HCT116 (cell line): ENCODE results near the gene ARMH1. TPM values are rescaled to one million over a fixed set of nuclear protein-coding genes. Genes with fewer than 3 reads are reported as not detected.

ENCODE experiments used
- ATAC-seq: fragments of 200-7000 bp; cut with Tn5 transposase; 2 replicates; pipeline ENCODE4 v1.9.1; 2020; ENCODE audit warnings: mild to moderate bottlenecking, moderate library complexity
- BruUV-seq: library from RNA; stranded (reverse); fragments of 400-500 nt; replicated peaks from 2 replicates; lab custom pipeline; 2021; lab: Mats Ljungman, UMichigan
- CTCF ChIA-PET: fragments of 300-600 bp; sonication (Branson Sonifier 250); formaldehyde crosslinking; loops from one replicate; lab custom pipeline; 2021; ENCODE audit warnings: antibody characterized with exemption; lab: Charles Lee
- POLR2A ChIA-PET: fragments of 300-600, 350-600 bp; sonication (Branson Sonifier 250); formaldehyde crosslinking; loops from one replicate; lab custom pipeline; 2021; ENCODE audit warnings: antibody characterized with exemption; lab: Charles Lee
- RAD21 ChIA-PET, 2 experiments: fragments of 300-600 bp; sonication (Branson Sonifier 250); formaldehyde crosslinking; loops; one replicate each; lab custom pipeline; 2023; ENCODE audit warnings: low total read pairs in 2 of 2; ENCODE audit not compliant: uncharacterized antibody in 2 of 2, unreplicated experiment in 2 of 2, low non-redundant PET in 1 of 2; lab: Charles Lee
- DNase-seq: peaks from one replicate; pipeline ENCODE4 v3.0.0-alpha.2; 2010; ENCODE audit warnings: low read depth, low spot score
- H2AFZ ChIP-seq: fragments of 200-600 bp; shearing (Covaris generic), sonication (generic); 2 replicates; pipeline ENCODE4 v1.6.1; 2017; ENCODE audit warnings: low read depth, mixed run types, mixed read lengths, antibody characterized with exemption, low read length; ENCODE audit not compliant: poor library complexity, severe bottlenecking
- H3K27ac ChIP-seq: 2 replicates; pipeline ENCODE4 v1.5.1; 2012; ENCODE audit warnings: low read depth, low read length
- H3K27me3 ChIP-seq: fragments of 200-600 bp; sonication (generic); 2 replicates; pipeline ENCODE4 v1.6.1; 2016; ENCODE audit warnings: mixed run types, low read length, mixed read lengths; ENCODE audit not compliant: insufficient read depth
- H3K36me3 ChIP-seq, 2 experiments: fragments of 200-500 bp in 1 of 2; fragments of 200-600 bp in 1 of 2; sonication (Bioruptor generic) in 1 of 2; sonication (generic) in 1 of 2; 2 replicates each; pipeline versions ENCODE4 v1.5.1 to v1.6.1; 2014 to 2016; ENCODE audit warnings: low read length in 2 of 2, inconsistent platforms in 1 of 2, mixed read lengths in 1 of 2, mixed run types in 1 of 2; ENCODE audit not compliant: insufficient read depth in 2 of 2, control insufficient read depth in 1 of 2
- H3K4me1 ChIP-seq, 2 experiments: fragments of 200-600 bp in 1 of 2; sonication (generic) in 1 of 2; 2 replicates each; pipeline versions ENCODE4 v1.5.1 to v1.6.1; 2012 to 2017; ENCODE audit warnings: low read length in 2 of 2, inconsistent platforms in 1 of 2, mild to moderate bottlenecking in 1 of 2, mixed read lengths in 1 of 2, mixed run types in 1 of 2, moderate library complexity in 1 of 2; ENCODE audit not compliant: insufficient read depth in 2 of 2, control insufficient read depth in 1 of 2
- H3K4me2 ChIP-seq: fragments of 200-600 bp; sonication (generic); 2 replicates; pipeline ENCODE4 v1.6.1; 2017; ENCODE audit warnings: mixed run types, low read length, mixed read lengths
- H3K4me3 ChIP-seq, 2 experiments: fragments of 200-600 bp in 1 of 2; sonication (generic) in 1 of 2; replicated peaks in 1 of 2; 2 replicates each; pipeline ENCODE4 v1.5.1; 2011 to 2016; ENCODE audit warnings: low read length in 2 of 2, control low read depth in 1 of 2, low read depth in 1 of 2, mild to moderate bottlenecking in 1 of 2, mixed read lengths in 1 of 2, mixed run types in 1 of 2
- H3K79me2 ChIP-seq: fragments of 200-600 bp; sonication (generic); 2 replicates; pipeline ENCODE4 v1.6.1; 2017; ENCODE audit warnings: mild to moderate bottlenecking, mixed run types, low read length, moderate library complexity, mixed read lengths; ENCODE audit not compliant: insufficient read depth
- H3K9ac ChIP-seq: fragments of 200-600 bp; sonication (generic); 2 replicates; pipeline ENCODE4 v1.6.1; 2016; ENCODE audit warnings: low read length, mixed read lengths
- H3K9me2 ChIP-seq: fragments of 200-600 bp; sonication (generic), shearing (Covaris generic); 2 replicates; pipeline ENCODE4 v1.6.1; 2017; ENCODE audit warnings: mixed run types, mild to moderate bottlenecking, moderate library complexity; ENCODE audit not compliant: insufficient read depth
- H3K9me3 ChIP-seq, 2 experiments: fragments of 200-500 bp in 1 of 2; fragments of 200-600 bp in 1 of 2; sonication (Bioruptor generic) in 1 of 2; sonication (generic) in 1 of 2; 2 replicates each; pipeline ENCODE4 v1.6.1; 2014 to 2017; ENCODE audit warnings: low read length in 2 of 2, mixed read lengths in 2 of 2, inconsistent platforms in 1 of 2, low read depth in 1 of 2, mild to moderate bottlenecking in 1 of 2, mixed run types in 1 of 2, moderate library complexity in 1 of 2; ENCODE audit not compliant: control insufficient read depth in 1 of 2, insufficient read depth in 1 of 2
- H4K20me1 ChIP-seq: fragments of 200-600 bp; sonication (generic), shearing (Covaris generic); 2 replicates; pipeline ENCODE4 v1.6.1; 2017; ENCODE audit warnings: mixed run types, mild to moderate bottlenecking, moderate library complexity; ENCODE audit not compliant: insufficient read depth
- CTCF ChIP-seq, 3 experiments: fragments of 200-600 bp in 1 of 3; sonication (generic) in 1 of 3; IDR thresholded peaks in 2 of 3; conservative IDR thresholded peaks in 1 of 3; 2 replicates each; pipeline ENCODE4 v1.5.1; 2012 to 2017; ENCODE audit warnings: low read depth in 2 of 3, low read length in 2 of 3, antibody characterized with exemption in 1 of 3, borderline replicate concordance in 1 of 3, control low read depth in 1 of 3, mild to moderate bottlenecking in 1 of 3, mixed read lengths in 1 of 3, mixed run types in 1 of 3, moderate library complexity in 1 of 3; ENCODE audit not compliant: insufficient read depth in 1 of 3
- EZH2 ChIP-seq: fragments of 200-600 bp; sonication (generic); IDR thresholded peaks from 2 replicates; pipeline ENCODE4 v1.6.1; 2017; ENCODE audit warnings: antibody characterized with exemption, mixed run types
- POLR2AphosphoS5 ChIP-seq: IDR thresholded peaks from 2 replicates; pipeline ENCODE4 v1.6.1; 2011; ENCODE audit warnings: mild to moderate bottlenecking, low read depth, low read length, moderate library complexity
- RAD21 ChIP-seq: IDR thresholded peaks from 2 replicates; pipeline ENCODE4 v1.6.1; 2012; ENCODE audit warnings: low read depth, mild to moderate bottlenecking
- YY1 ChIP-seq: IDR thresholded peaks from 2 replicates; pipeline ENCODE4 v1.6.1; 2011; ENCODE audit warnings: low read length, low read depth, moderate library complexity, mild to moderate bottlenecking; ENCODE audit not compliant: insufficient replicate concordance; ENCODE audit errors: extremely low read depth
- intact Hi-C: fragments of 100-400 bp; cut with micrococcal nuclease; formaldehyde crosslinking; loops from 2 replicates; pipeline ENCODE4 v1.10.0; 2022
- total RNA-seq: library from RNA; stranded (reverse); gene quantifications from one replicate; pipeline ENCODE4 v1.2.1, GENCODE V29; 2021; ENCODE audit not compliant: unreplicated experiment

Gene ARMH1
- total RNA-seq, 1 experiment from 2014 or later = 3.2 TPM

- H2AFZ ChIP-seq = no peak overlapping the region
- H3K27ac ChIP-seq = no peak overlapping the region
- intact Hi-C loops = loop anchor here (1.0 to 10.0 kb wide), 4 partner anchors 44 to 548 kb away; no protein-coding TSS in a partner anchor
- H3K79me2 ChIP-seq = no peaks in the 10 kb centered on the region
- CTCF ChIA-PET = interaction anchor here (0.7 to 2.4 kb wide), 23 partner anchors 9 to 621 kb away, joined by 3 to 18 read pairs (median 4); partner anchors contain the start of genes ARMH1 and TMEM53
- peaks cover 18 to 22% of the 10 kb centered on the region in 2 experiments; a peak in 3 of 4 replicates for H3K36me3 ChIP-seq
- H4K20me1 ChIP-seq = no peaks in the 10 kb centered on the region
- H3K27me3 ChIP-seq = no peaks in the 10 kb centered on the region
- no peaks in the 10 kb centered on the region for H3K9me2 ChIP-seq
- no peaks in the 10 kb centered on the region for H3K4me1 ChIP-seq
- H3K9ac ChIP-seq = no peak overlapping the region
- BruUV-seq = no TSS peak
- TF ChIP-seq RAD21 (peak; percentile 85), POLR2AphosphoS5 (no peak), CTCF (IDR thresholded peaks at IDR 0.05 in 2 of 3, conservative IDR thresholded peaks at IDR 0.05 in 1 of 3; ENCODE audit: borderline replicate concordance in 1 of 3, insufficient read depth in 1 of 3, low read depth in 2 of 3, low read length in 2 of 3) (peak; percentile 66 to 98 (median 96)), EZH2 (no peak), YY1 (peak; percentile 70)
- H3K9me3 ChIP-seq = no peaks in the 10 kb centered on the region
- H3K4me3 ChIP-seq = no peak overlapping the region
- H3K4me2 ChIP-seq = no peak overlapping the region
- DNase-seq = no peak
- ATAC-seq = peak; percentile 90
- POLR2A ChIA-PET = interaction anchor here (1.1 to 1.6 kb wide), 3 partner anchors 21 to 275 kb away, joined by 3 to 6 read pairs (median 3); no protein-coding TSS in a partner anchor
- RAD21 ChIA-PET = interaction anchor here (0.7 to 2.0 kb wide), 4 partner anchors 27 to 275 kb away, joined by 3 to 7 read pairs (median 4); no protein-coding TSS in a partner anchor
Observed at GRCh38 chr1:44652445-44653106, 21.9 kb upstream of the ARMH1 start.
